Chondrocyte (in vitro differentiated cells): ENCODE results near the gene DYNLL1. TPM values are rescaled to one million over a fixed set of nuclear protein-coding genes. Genes with fewer than 3 reads are reported as not detected.
"Not testable (repeated sequence)": the region's sequence is repeated elsewhere in the genome, so short reads cannot be mapped to it uniquely, and the experiment has no call there.

Source experiments
- DNase-seq: peaks from one replicate; pipeline ENCODE4 v3.0.0; 2021; ENCODE audit warnings: mixed read lengths, low spot score
- H3K27ac Mint-ChIP-seq: one replicate; pipeline ENCODE4 v1.8.0; 2021; ENCODE audit warnings: mild to moderate bottlenecking, moderate library complexity, mixed read lengths; ENCODE audit not compliant: unreplicated experiment
- H3K27me3 Mint-ChIP-seq: 2 replicates; pipeline ENCODE4 v1.8.0; 2021; ENCODE audit warnings: low read depth, mixed read lengths
- H3K36me3 Mint-ChIP-seq: 2 replicates; pipeline ENCODE4 v1.8.0; 2021; ENCODE audit warnings: low read depth, mixed read lengths
- H3K4me1 Mint-ChIP-seq: 2 replicates; pipeline ENCODE4 v1.8.0; 2021; ENCODE audit warnings: low read depth, mild to moderate bottlenecking, mixed read lengths
- H3K4me3 Mint-ChIP-seq: one replicate; pipeline ENCODE4 v1.8.0; 2021; ENCODE audit warnings: mild to moderate bottlenecking, moderate library complexity, mixed read lengths; ENCODE audit not compliant: unreplicated experiment
- H3K9me3 Mint-ChIP-seq: 2 replicates; pipeline ENCODE4 v1.8.0; 2021; ENCODE audit warnings: low read depth, mixed read lengths
- CTCF ChIP-seq: fragments of 200-600 bp; sonication (generic); IDR thresholded peaks from 2 replicates; pipeline ENCODE4 v1.5.0; 2021; ENCODE audit warnings: antibody characterized with exemption, mild to moderate bottlenecking, moderate library complexity
- long read RNA-seq: library from polyadenylated mRNA; stranded (forward); transcript quantifications from one replicate; pipeline ENCODE4 v2.0.0, GENCODE V29; 2021
- total RNA-seq: library from RNA; stranded (reverse); gene quantifications from 3 replicates; pipeline ENCODE4 v1.2.1, GENCODE V29; 2021

The DYNLL1 gene
- total RNA-seq: 317 to 550 TPM (median 322 TPM) in 3 replicates
- long read RNA-seq, transcript DYNLL1-201 (3 exons, 720 nt): major isoform, 131 of 159 reads
- long read RNA-seq, transcript DYNLL1-203 (3 exons, 814 nt): minor isoform, 7 of 159 reads
- long read RNA-seq, transcript DYNLL1-202 (3 exons, 697 nt): minor isoform, 8 of 159 reads
- long read RNA-seq, transcript DYNLL1-210 (1 exons, 670 nt): minor isoform, 5 of 159 reads
- long read RNA-seq, partial matches to known transcripts: 0 of 159 reads
- long read RNA-seq, other reads (novel, unspliced or antisense): 5 of 159 reads

GRCh38 chr12:120495731-120496412 lies at the start of gene DYNLL1:
Gene DYNLL1 (plus strand): TSS chr12:120496113. CDS start chr12:120496422, 309 bp downstream.
- peak within 1 kb of the TSS; percentile 93 for H3K27ac Mint-ChIP-seq
- no peaks in the 10 kb centered on the region for H3K9me3 Mint-ChIP-seq
- H3K36me3 Mint-ChIP-seq: peaks cover 10% of the 10 kb centered on the region
- no peak for TF ChIP-seq CTCF
- H3K4me1 Mint-ChIP-seq: peaks cover 38% of the 10 kb centered on the region
- peak within 1 kb of the TSS; percentile 93 for H3K4me3 Mint-ChIP-seq
- H3K27me3 Mint-ChIP-seq: no peaks in the 10 kb centered on the region
- peak; percentile 97 for DNase-seq

GRCh38 chr12:120446844-120447178 lies 49.1 kb upstream of the DYNLL1 start:
- Mint-ChIP-seq H3K27ac (peak overlapping the region; percentile 98), H3K4me1 (peaks cover 39% of the 10 kb centered on the region), H3K4me3 (peak overlapping the region; percentile 89)
- not testable (repeated sequence) for H3K36me3 Mint-ChIP-seq, H3K9me3 Mint-ChIP-seq, H3K27me3 Mint-ChIP-seq, DNase-seq

GRCh38 chr12:120447992-120448391 lies 47.9 kb upstream of the DYNLL1 start:
- H3K9me3 Mint-ChIP-seq: no peaks in the 10 kb centered on the region
- TF ChIP-seq CTCF: no peak

GRCh38 chr12:120452524-120452923 lies 43.4 kb upstream of the DYNLL1 start:
- Mint-ChIP-seq H3K4me1 (peaks cover 10% of the 10 kb centered on the region), H3K36me3 (peaks cover 17% of the 10 kb centered on the region)
- H3K4me3 Mint-ChIP-seq, H3K27me3 Mint-ChIP-seq, H3K27ac Mint-ChIP-seq, DNase-seq, H3K9me3 Mint-ChIP-seq: not testable (repeated sequence)

More at GRCh38 chr12:120447992-120448391, 47.9 kb upstream of the DYNLL1 start:
- DNase-seq: no peak
- H3K27ac Mint-ChIP-seq: peak overlapping the region; percentile 59
- H3K36me3 Mint-ChIP-seq: peaks cover 5% of the 10 kb centered on the region
- no peak overlapping the region for H3K4me3 Mint-ChIP-seq
- H3K4me1 Mint-ChIP-seq: peaks cover 39% of the 10 kb centered on the region
- no peaks in the 10 kb centered on the region for H3K27me3 Mint-ChIP-seq

- no peak overlapping the region for H3K27ac Mint-ChIP-seq
- peaks cover 5% of the 10 kb centered on the region for H3K4me1 Mint-ChIP-seq
- H3K4me3 Mint-ChIP-seq: no peak overlapping the region
- TF ChIP-seq CTCF: no peak
- H3K36me3 Mint-ChIP-seq: peaks cover 17% of the 10 kb centered on the region
- DNase-seq: no peak
- no peaks in the 10 kb centered on the region for H3K9me3 Mint-ChIP-seq
- H3K27me3 Mint-ChIP-seq: no peaks in the 10 kb centered on the region
Measured at GRCh38 chr12:120453060-120453750, 42.7 kb upstream of the DYNLL1 start.

GRCh38 chr12:120453977-120454376 lies 41.9 kb upstream of the DYNLL1 start:
- no peak overlapping the region for H3K27ac Mint-ChIP-seq
- no peaks in the 10 kb centered on the region for H3K27me3 Mint-ChIP-seq
- no peaks in the 10 kb centered on the region for H3K9me3 Mint-ChIP-seq
- peaks cover 19% of the 10 kb centered on the region for H3K36me3 Mint-ChIP-seq
- peaks cover 4% of the 10 kb centered on the region for H3K4me1 Mint-ChIP-seq
- peak; percentile 77 for TF ChIP-seq CTCF
- no peak for DNase-seq
- no peak overlapping the region for H3K4me3 Mint-ChIP-seq
